Progenitor cell of endocrine pancreas (in vitro differentiated cells): ENCODE data around the gene VKORC1. TPM values are rescaled to one million over a fixed set of nuclear protein-coding genes. Genes with fewer than 3 reads are reported as not detected.
"Not testable (repeated sequence)": the region's sequence is repeated elsewhere in the genome, so short reads cannot be mapped to it uniquely, and the experiment has no call there.

ENCODE experiments used
- DNase-seq: peaks from one replicate; pipeline ENCODE4 v3.0.0; 2021; ENCODE audit warnings: low spot score; ENCODE audit not compliant: unreplicated experiment
- H3K27ac Mint-ChIP-seq: 2 replicates; pipeline ENCODE4 v1.8.0; 2021; ENCODE audit warnings: mild to moderate bottlenecking, moderate library complexity, mixed read lengths
- H3K27me3 Mint-ChIP-seq: 2 replicates; pipeline ENCODE4 v1.8.0; 2021; ENCODE audit warnings: mixed read lengths
- H3K36me3 Mint-ChIP-seq: 2 replicates; pipeline ENCODE4 v1.8.0; 2022; ENCODE audit warnings: mixed read lengths; ENCODE audit not compliant: insufficient read depth
- H3K4me1 Mint-ChIP-seq: 2 replicates; pipeline ENCODE4 v1.8.0; 2021; ENCODE audit warnings: low read depth, mixed read lengths
- H3K4me3 Mint-ChIP-seq: 2 replicates; pipeline ENCODE4 v1.8.0; 2021; ENCODE audit warnings: low read depth, mild to moderate bottlenecking, moderate library complexity, mixed read lengths
- H3K9me3 Mint-ChIP-seq: 2 replicates; pipeline ENCODE4 v1.8.0; 2021; ENCODE audit warnings: low read depth, mixed read lengths
- CTCF ChIP-seq: fragments of 200-600 bp; sonication (generic); IDR thresholded peaks from one replicate; pipeline ENCODE4 v1.5.0; 2021; ENCODE audit warnings: antibody characterized with exemption, mild to moderate bottlenecking; ENCODE audit not compliant: unreplicated experiment
- total RNA-seq: library from RNA; stranded (reverse); gene quantifications from 2 replicates; pipeline ENCODE4 v1.2.1, GENCODE V29; 2021

The VKORC1 gene
- total RNA-seq, 1 donor from 2014 or later, result 51.0 TPM

- peaks cover 2% of the 10 kb centered on the region for H3K4me1 Mint-ChIP-seq
- no peaks in the 10 kb centered on the region for H3K9me3 Mint-ChIP-seq
- DNase-seq, result peak; percentile 82
- H3K27me3 Mint-ChIP-seq, result no peaks in the 10 kb centered on the region
- H3K27ac Mint-ChIP-seq, result no peak overlapping the region
- H3K4me3 Mint-ChIP-seq, result no peak overlapping the region
- peak; percentile 70 for TF ChIP-seq CTCF
- H3K36me3 Mint-ChIP-seq, result peaks cover 4% of the 10 kb centered on the region
Measured at GRCh38 chr16:31105677-31106213, 11.1 kb upstream of the VKORC1 start.

- not testable (repeated sequence) for H3K36me3 Mint-ChIP-seq, H3K4me3 Mint-ChIP-seq, DNase-seq, H3K9me3 Mint-ChIP-seq, H3K4me1 Mint-ChIP-seq, H3K27ac Mint-ChIP-seq
- peaks cover 10% of the 10 kb centered on the region for H3K27me3 Mint-ChIP-seq
Measured at GRCh38 chr16:31100876-31101641, 6.5 kb upstream of the VKORC1 start.

GRCh38 chr16:31099860-31100638 lies 5.5 kb upstream of the VKORC1 start:
- DNase-seq, result no peak
- Mint-ChIP-seq H3K27me3 (peaks cover 10% of the 10 kb centered on the region), H3K4me3 (no peak overlapping the region), H3K27ac (no peak overlapping the region), H3K36me3 (no peaks in the 10 kb centered on the region), H3K9me3 (no peaks in the 10 kb centered on the region), H3K4me1 (peaks cover 2% of the 10 kb centered on the region)
- no peak for TF ChIP-seq CTCF

GRCh38 chr16:31094088-31094423 lies 541 bp downstream of the VKORC1 start:
- DNase-seq, result no peak
- Mint-ChIP-seq H3K4me3 (peak overlapping the region; percentile 94), H3K4me1 (peaks cover 9% of the 10 kb centered on the region), H3K9me3 (no peaks in the 10 kb centered on the region), H3K27ac (peak overlapping the region; percentile 90), H3K27me3 (peaks cover 3% of the 10 kb centered on the region), H3K36me3 (no peaks in the 10 kb centered on the region)
- no peak for TF ChIP-seq CTCF

GRCh38 chr16:31093132-31093703 lies 1.4 kb downstream of the VKORC1 start:
- Mint-ChIP-seq H3K9me3 (no peaks in the 10 kb centered on the region), H3K27me3 (peaks cover 2% of the 10 kb centered on the region), H3K4me1 (peaks cover 9% of the 10 kb centered on the region), H3K4me3 (peak overlapping the region; percentile 94), H3K27ac (no peak overlapping the region), H3K36me3 (no peaks in the 10 kb centered on the region)
- no peak for DNase-seq
- TF ChIP-seq CTCF, result no peak
